Measurements from ENCODE around the gene LRBA. TPM values are rescaled to one million over a fixed set of nuclear protein-coding genes. Genes with fewer than 3 reads are reported as not detected.
A peak's percentile ranks its signal among the peaks of the same experiment; 100 is the strongest.

Gene LRBA
- polyA plus RNA-seq, 2 of the 4 experiments (the other 2 are of a cell fraction) = 10.7 to 25.1 TPM

DNA sequence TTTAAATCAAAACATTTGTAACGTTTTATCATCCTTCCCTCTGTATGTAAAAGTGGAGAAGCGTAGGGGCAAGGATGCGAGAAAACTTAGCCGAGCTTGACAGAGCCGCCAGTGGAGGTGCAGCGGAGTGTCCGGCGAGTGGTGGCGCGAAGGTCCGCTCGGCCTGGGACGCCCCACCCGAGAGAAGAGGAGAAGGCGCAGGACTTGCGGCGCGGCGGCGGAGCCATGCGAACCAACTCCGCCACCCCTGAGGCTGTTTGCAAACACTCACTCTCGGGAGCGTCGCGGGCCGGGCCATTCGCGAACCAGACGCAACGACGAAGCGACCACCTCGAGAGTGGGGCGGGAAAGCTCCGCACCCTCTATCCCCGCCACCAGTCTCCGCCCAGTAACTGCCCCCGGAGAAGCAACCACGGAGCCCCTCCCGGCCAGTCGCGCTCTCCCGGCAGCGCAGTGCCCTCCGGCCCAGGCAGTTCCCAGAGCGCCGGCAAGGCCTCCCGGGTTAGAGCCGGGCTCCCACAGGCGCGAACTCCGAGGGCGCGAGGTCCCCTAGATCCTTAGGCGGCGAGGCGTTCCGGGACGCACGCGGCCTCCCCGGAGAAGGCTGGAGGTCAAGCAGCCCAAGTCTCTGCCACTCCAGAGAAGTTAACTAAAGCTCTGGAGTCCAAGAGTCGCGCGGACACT, 435.4 kb downstream of the LRBA start (continued):
- TF ChIP-seq ESRRA (IDR thresholded peaks at IDR 0.05; ENCODE audit: borderline replicate concordance, low read length) (no peak), BHLHE40 (IDR thresholded peaks at IDR 0.05; ENCODE audit: low read depth, low read length) (no peak)

DNA sequence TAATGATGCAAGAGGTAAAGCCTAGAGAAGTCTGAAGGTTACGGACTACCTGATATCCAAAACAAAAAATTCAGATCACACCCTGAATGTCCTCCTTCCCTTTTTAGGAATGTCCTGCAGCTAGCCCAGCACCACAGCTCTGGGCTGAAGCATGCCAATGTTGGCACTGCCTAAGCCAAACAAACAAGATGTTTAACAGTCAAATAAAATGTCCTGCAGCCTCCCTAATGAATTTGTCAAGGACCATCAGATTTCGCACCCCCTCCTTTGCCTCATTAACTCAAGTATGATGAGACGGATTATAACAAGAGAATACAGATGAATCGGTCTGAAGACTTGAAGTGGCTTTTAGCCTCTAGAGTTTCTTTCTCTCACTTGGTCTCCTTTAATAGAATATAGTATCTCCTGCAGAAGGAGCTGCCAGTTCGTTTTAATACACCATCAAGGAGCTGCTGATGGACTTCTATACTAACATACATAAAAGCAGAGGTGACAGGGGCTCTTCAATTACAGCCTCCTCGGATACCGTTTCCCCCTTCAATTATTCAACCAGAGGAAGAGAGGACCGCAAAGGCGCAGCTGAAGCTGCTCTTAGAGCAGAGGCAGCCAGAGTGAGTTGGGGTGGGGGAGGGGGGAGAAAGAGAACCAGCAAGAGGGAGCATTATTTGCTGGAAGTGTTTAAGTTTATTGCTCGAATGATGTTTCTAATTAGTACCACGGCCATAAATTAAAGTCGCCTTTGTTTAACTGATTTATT, 436.2 kb downstream of the LRBA start:
- DNase-seq (ENCODE audit: low read depth in 1 of 2, low spot score in 1 of 2) (no peak), FAIRE-seq (no peak), ATAC-seq (no peak; a peak in 1 of 6 replicates)
- no peaks in the 10 kb centered on the region for H3K9me3 ChIP-seq
- H3K4me1 ChIP-seq = peaks cover 20% of the 10 kb centered on the region; the same call in 2 of the 3 replicates
- 88% methylated on average over 12 of the region's 12 CpGs for WGBS (ENCODE audit: missing lambda C conversion rate)
- peak overlapping the region; percentile 36; the same call in 2 of the 3 replicates for H3K4me2 ChIP-seq
- no peak overlapping the region for H3K27ac ChIP-seq
- H3K4me3 ChIP-seq = no peak overlapping the region
- ChIA-PET CTCF (interaction anchor here (1.1 kb wide), 1 partner anchor 12 kb away, joined by 3 read pairs; no protein-coding TSS in a partner anchor), POLR2A (no interaction called here)
- TF ChIP-seq SREBF2 (IDR thresholded peaks at IDR 0.05) (no peak), HOXB5 (CRISPR knock-in tag; IDR thresholded peaks at IDR 0.05) (no peak), HOXA7 (CRISPR knock-in tag; IDR thresholded peaks at IDR 0.05) (no peak)

DNA sequence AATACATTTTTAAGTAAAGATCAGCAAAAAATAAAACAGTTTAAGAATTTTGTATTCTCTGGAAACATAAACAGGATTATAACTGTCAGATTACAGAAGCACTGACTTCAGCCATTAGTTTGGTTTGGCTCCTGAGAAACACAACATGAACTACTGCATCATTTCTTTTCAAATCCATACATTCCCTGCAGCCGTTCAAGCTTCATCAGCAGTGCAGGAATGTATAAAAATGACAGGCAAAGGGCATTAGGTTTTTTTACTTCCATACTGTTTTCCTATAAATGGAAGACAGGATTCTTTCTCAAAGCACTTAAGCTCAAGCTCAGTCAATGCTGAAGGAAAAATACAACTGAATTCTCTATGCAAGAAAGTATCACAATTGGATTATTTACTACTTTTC, 437.3 kb downstream of the LRBA start:
- DNase-seq (ENCODE audit: low read depth in 1 of 2, low spot score in 1 of 2) = no peak
- peak overlapping the region; percentile 36; the same call in 2 of the 3 replicates for H3K4me2 ChIP-seq
- H3K27ac ChIP-seq = no peak overlapping the region
- H3K9me3 ChIP-seq = no peaks in the 10 kb centered on the region
- peaks cover 30% of the 10 kb centered on the region for H3K4me1 ChIP-seq
- ATAC-seq = no peak
- POLR2A ChIA-PET = no interaction called here
- no peak for FAIRE-seq
- 38% methylated on average over 1 of the region's 1 CpG for WGBS (ENCODE audit: missing lambda C conversion rate)
- CTCF ChIA-PET = interaction anchor here (0.7 to 1.1 kb wide), 2 partner anchors 13 to 536 kb away, joined by 3 read pairs; no protein-coding TSS in a partner anchor
- H3K4me3 ChIP-seq = no peak overlapping the region
- TF ChIP-seq CBX2 (IDR thresholded peaks at IDR 0.05; ENCODE audit: borderline replicate concordance, low read depth) (no peak), CEBPB (IDR thresholded peaks at IDR 0.05) (no peak), NR3C1 (IDR thresholded peaks at IDR 0.05) (no peak), MYC (IDR thresholded peaks at IDR 0.05; ENCODE audit: borderline replicate concordance, low read length) (no peak), ZSCAN20 (CRISPR knock-in tag; IDR thresholded peaks at IDR 0.05) (no peak), FOSB (CRISPR knock-in tag; IDR thresholded peaks at IDR 0.05) (no peak)
- TF ChIP-seq, protein P1, sequence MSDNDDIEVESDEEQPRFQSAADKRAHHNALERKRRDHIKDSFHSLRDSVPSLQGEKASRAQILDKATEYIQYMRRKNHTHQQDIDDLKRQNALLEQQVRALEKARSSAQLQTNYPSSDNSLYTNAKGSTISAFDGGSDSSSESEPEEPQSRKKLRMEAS (IDR thresholded peaks at IDR 0.05) = no peak

DNA sequence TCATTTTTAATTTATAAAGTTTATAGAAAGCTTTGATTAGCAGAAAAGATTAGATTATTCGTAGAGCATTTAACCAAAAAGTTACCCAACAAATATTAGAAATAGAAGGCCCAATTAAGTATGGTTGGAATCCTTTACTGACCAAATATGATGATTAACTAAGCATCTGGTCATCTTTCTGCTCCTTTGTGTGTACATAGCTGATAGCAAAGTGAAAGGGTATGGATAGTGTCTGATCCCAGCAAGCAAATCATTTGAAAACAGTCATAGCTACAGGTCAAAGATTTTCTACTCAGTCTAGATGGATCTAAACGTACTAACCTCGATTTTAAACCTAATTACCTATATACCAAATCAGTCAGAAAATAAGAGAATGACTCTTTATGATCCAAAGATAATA, 440.4 kb downstream of the LRBA start:
- Histone ChIP-seq H3K4me2 (no peak overlapping the region), H3K9me3 (no peaks in the 10 kb centered on the region), H3K27ac (no peak overlapping the region), H3K4me1 (peaks cover 54% of the 10 kb centered on the region), H3K4me3 (no peak overlapping the region)
- ChIA-PET CTCF (no interaction called here), POLR2A (no interaction called here)
- WGBS (ENCODE audit: missing lambda C conversion rate) = 65% methylated on average over 3 of the region's 3 CpGs
- no peak for DNase-seq (ENCODE audit: low read depth in 1 of 2, low spot score in 1 of 2)
- ATAC-seq = no peak
- no peak for FAIRE-seq
- TF ChIP-seq RAD21 (conservative IDR thresholded peaks at IDR 0.05 in 1 of 2, IDR thresholded peaks at IDR 0.05 in 1 of 2) = no peak
- TF ChIP-seq HOXB5 (CRISPR knock-in tag; IDR thresholded peaks at IDR 0.05) = no peak
- TF ChIP-seq EHMT2 (IDR thresholded peaks at IDR 0.05; ENCODE audit: low read depth) = no peak
- no peak for TF ChIP-seq CHD2 (IDR thresholded peaks at IDR 0.05; ENCODE audit: low read length, partially characterized antibody)
- no peak for TF ChIP-seq EP300 (IDR thresholded peaks at IDR 0.05)
- TF ChIP-seq BHLHE40 (IDR thresholded peaks at IDR 0.05; ENCODE audit: low read depth, low read length) = no peak

DNA sequence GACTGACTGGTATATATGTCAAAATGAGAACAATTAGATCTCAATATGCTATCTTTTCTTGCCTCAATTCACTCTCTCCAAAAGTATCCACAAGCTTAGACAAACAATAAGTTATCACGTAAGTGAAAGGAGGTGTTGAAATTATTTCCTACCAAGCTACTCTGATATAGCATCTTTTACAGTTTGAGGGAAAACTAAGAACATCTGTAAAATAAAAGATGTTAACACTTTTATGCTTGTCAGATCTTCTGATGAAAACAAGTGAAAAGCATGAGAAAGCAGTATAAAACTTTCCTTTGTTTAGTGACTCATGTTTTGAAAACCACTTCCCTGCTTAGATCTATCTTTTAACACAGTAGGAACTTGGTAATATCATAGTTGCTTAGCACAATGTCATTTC, 441.6 kb downstream of the LRBA start:
- ATAC-seq (no peak), DNase-seq (ENCODE audit: low read depth in 1 of 2, low spot score in 1 of 2) (no peak), FAIRE-seq (no peak)
- Histone ChIP-seq H3K9me3 (no peaks in the 10 kb centered on the region), H3K4me3 (no peak overlapping the region), H3K27ac (peak overlapping the region in 1 of 2 experiments; percentile 51; a peak in 3 of 6 replicates), H3K4me1 (peaks cover 56% of the 10 kb centered on the region), H3K4me2 (peak overlapping the region; percentile 41; the same call in 2 of the 3 replicates)
- ChIA-PET CTCF (no interaction called here), POLR2A (no interaction called here)
- TF ChIP-seq FOSL2 (IDR thresholded peaks at IDR 0.05) (no peak), FOSL2 (CRISPR knock-in tag; IDR thresholded peaks at IDR 0.05) (no peak), GATA3 (IDR thresholded peaks at IDR 0.05; ENCODE audit: borderline replicate concordance) (no peak)
- TF ChIP-seq, protein P1 (IDR thresholded peaks at IDR 0.05) = no peak
- WGBS (ENCODE audit: missing lambda C conversion rate) = 61% methylated on average over 1 of the region's 1 CpG

All from A549 (cell line).